SIG-M5 (cell line): Measurements from ENCODE around the gene DKKL1.

Source experiments
- DNase-seq: peaks from one replicate; lab custom pipeline; 2025; lab: John Stamatoyannopoulos, UW

Gene DKKL1

GRCh38 chr19:49422407-49423070 lies 58.9 kb downstream of the DKKL1 start:
- DNase-seq: no peak

GRCh38 chr19:49423071-49423984 lies 59.7 kb downstream of the DKKL1 start, which contains the start of gene PTH2:
Gene PTH2 (minus strand): TSS chr19:49423441. CDS start chr19:49423339, 102 bp downstream.
- no peak for DNase-seq

GRCh38 chr19:49423985-49424303 lies 60.3 kb downstream of the DKKL1 start:
- DNase-seq: no peak
